Inflammatory macrophage (primary cell): Measurements from ENCODE around the gene RNF7.
"Not testable (repeated sequence)": the region's sequence is repeated elsewhere in the genome, so short reads cannot be mapped to it uniquely, and the experiment has no call there.

Experiments
- DNase-seq, 2 donors: peaks; one replicate each; pipeline ENCODE4 v3.0.0-alpha.2; 2020 to 2022
- total RNA-seq, 18 experiments: gene quantifications; one replicate each; lab custom pipeline; 2026; ENCODE audit warnings: mixed read lengths in 6 of 18, inconsistent platforms in 2 of 18; lab: John Stamatoyannopoulos, UW

The RNF7 gene
- total RNA-seq = 14.1 to 60.3 (median 36.2) reads per million in 18 experiments

DNA sequence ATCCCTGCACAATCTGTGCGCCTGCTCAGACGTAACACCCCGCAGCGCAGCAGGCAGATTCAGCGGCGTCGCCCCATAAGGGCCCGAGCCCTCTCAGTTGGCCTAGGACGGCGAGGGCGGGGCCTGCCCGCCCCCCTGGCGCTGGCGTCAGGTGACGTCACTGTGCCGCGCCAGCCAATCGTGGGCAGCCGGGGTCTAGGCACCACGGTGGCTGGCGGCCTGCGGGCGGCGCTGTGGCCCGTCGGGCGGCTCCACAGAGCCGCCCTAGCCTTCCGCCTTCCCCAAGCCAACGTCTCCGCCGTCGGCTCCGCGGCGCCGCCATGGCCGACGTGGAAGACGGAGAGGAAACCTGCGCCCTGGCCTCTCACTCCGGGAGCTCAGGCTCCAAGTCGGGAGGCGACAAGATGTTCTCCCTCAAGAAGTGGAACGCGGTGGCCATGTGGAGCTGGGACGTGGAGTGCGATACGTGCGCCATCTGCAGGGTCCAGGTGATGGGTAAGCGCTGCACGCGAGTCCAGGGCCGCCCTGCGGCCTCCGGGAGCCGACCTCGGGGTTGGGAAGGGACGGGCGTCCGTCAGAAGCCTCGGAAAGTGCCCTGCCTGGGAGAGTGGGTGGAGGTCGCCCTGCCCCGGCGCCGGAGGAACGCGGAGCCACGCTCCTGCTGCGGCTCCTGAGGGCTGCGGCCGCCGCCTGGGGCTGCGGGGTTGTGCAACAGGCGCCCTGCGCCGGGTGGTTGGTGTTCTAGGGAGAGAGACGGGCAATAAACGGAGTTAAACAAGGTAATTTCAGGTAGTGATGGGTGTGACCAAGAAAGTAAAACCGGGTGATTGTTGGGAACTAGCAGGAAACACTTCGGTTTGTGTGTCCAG is at the start of gene RNF7:
RNF7 (plus strand) TSS at position 277 of the 869 bp plus-strand sequence; CDS start at position 321, 44 bp downstream.
- DNase-seq = peak; percentile 98 to 99

DNA sequence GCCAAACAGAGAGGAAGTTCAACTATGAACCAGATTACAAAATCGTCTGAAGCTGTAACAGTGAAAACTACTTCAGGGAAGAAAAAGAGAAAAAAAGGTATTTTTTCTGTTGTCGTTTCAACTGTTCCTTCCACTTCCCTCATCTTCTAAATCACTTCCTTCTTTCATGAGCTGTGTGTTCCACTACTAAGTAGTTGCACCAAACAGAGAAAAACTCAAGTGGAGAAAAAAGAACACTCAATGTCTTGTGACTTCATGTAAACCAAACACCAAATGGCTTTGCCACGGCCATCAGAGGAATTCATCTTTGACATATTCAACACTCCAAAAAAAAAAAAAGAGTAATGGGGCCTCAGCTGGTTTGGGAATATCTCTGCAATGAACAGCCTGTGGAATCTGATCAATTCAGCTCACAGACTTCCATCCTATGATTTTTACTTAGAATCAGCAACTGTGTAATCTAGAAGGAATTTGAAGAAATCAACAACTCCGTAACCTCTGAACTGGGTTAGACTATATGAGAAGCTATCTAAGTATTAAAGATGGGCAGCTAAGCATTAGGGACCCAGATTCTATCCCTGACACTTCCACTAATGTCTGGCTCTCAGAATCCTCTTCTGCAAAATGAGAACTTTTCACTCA is 47.5 kb upstream of the RNF7 start:
- DNase-seq = peak; percentile 69 to 92

- not testable (repeated sequence) for DNase-seq
These were observed 46.6 kb upstream of the RNF7 start for GRCh38 chr3:141691471-141691870.

- not testable (repeated sequence) for DNase-seq
These were observed 45.1 kb upstream of the RNF7 start for GRCh38 chr3:141692973-141693372.

- no peak for DNase-seq
These were observed 38.8 kb upstream of the RNF7 start for GRCh38 chr3:141699324-141699723.

- no peak for DNase-seq
These were observed 38.2 kb upstream of the RNF7 start for GRCh38 chr3:141699897-141700296.

DNA sequence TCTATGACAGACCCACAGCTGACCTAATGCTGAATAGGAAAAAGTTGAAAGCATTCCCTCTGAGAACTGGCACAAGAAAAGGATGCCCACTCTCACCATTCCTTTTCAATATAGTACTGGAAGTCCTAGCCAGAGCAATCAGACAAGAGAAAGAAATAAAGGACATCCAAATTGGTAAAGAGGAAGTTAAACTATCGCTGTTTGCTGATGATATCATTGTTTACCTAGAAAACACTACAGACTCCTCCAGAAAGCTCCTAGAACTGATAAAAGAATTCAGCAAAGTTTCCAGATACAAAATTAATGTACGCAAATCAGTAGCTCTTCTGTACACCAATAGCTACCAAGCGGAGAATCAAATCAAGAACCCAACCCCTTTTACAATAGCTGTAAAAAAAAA is 34.7 kb upstream of the RNF7 start:
- DNase-seq = not testable (repeated sequence)

DNA sequence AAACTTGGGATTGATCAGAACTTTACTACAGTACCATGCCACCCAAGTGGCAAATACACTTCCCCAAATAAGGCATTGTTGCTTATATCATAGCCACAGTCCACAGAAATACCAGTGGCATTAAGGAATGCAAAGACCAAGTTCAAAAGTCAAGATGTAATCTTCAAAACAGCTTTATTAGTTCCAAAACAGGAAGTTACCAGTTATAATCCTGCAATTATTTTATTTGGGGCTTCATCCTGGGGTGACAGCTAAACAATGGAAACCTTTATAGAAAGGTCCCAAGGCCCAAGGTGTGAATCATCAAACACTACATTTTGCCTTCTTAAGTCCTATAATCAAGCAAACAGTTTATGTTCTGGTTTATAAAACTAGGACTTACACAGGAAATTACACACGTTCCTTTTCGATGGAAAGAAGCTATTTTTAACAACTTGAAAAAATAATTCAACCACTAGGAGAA is 30.3 kb upstream of the RNF7 start:
- DNase-seq = no peak

GRCh38 chr3:141708367-141708766 is 29.7 kb upstream of the RNF7 start:
- DNase-seq = peak; percentile 83 to 89

- DNase-seq = no peak
These were observed 28.9 kb upstream of the RNF7 start for GRCh38 chr3:141709126-141709770.

GRCh38 chr3:141710121-141710520 is 28.0 kb upstream of the RNF7 start:
- no peak for DNase-seq

DNA sequence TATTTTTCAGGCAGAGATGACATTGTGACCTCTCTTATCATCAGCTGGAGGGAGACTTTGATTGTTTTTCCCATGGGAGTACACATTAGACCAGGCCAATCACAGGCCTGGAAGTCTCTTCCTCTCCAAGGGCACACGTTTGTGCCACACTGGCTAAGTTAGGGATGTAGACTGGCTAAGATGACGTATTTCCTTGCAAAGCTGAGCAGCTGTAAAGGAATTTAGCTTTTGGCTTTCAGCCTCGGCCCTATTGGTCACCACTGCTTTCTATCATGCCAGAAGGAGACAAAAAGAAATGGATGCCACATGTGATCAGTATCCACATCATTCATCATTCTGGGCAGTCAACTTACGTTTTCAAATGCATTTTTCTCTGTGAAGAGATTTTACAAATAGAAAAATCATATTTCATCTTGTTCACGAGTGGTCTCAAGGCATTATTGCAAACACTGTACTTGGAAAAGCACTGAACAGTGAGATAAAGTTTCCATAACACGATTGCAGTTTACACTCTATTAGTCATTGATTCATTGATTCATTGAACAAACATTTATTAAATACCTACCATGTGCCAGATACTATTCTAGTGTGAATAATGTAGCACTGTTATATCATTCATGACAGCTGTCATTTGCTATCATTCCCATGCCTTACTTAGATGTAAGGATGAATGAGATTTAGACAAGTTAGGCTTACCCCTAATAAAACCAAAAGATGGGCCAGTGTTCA is 27.0 kb upstream of the RNF7 start:
- DNase-seq = no peak

DNA sequence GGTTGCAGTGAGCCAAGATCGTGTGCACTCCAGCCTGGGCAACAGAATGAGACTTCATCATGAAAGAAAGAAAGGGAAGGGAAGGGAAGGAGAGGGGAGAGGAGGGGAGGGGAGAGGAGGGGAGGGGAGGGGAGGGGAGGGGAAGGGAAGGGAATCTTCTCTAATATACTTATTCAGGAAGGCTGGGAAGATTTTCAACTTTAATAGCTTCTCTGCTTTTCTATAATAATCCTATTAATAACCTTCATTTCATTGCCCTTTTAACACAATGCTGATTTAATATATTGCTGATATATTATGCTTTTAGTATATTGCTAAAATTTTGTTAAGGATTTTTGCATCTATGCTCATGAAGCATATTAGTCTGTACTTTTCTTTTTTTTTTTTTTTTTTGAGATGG is 23.4 kb upstream of the RNF7 start:
- DNase-seq = no peak

GRCh38 chr3:141722081-141722480 is 16.0 kb upstream of the RNF7 start:
- DNase-seq = no peak

DNA sequence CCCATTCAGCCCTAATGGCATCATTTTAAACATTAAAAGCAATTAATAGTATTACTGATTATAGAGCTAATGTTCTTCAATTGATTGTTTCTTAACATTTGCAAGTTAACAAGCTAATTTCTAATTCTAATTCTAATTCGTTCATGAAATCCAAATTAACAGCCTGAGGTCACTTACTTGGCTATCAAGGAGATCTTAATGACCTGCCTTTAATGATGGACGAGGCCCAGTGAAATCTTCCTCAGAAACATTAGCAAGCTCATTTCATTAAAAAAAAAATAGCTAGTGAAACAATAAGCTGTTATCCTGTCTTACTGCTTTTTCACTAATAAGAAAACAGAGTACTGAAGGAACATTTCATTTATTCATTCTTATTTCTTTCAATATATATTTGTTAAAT is 15.4 kb upstream of the RNF7 start:
- no peak for DNase-seq

- DNase-seq = no peak
These were observed 14.8 kb upstream of the RNF7 start for GRCh38 chr3:141723255-141723654.

- no peak for DNase-seq
These were observed 13.9 kb upstream of the RNF7 start for GRCh38 chr3:141724186-141724585.

GRCh38 chr3:141725036-141725435 is 13.1 kb upstream of the RNF7 start:
- no peak for DNase-seq

DNA sequence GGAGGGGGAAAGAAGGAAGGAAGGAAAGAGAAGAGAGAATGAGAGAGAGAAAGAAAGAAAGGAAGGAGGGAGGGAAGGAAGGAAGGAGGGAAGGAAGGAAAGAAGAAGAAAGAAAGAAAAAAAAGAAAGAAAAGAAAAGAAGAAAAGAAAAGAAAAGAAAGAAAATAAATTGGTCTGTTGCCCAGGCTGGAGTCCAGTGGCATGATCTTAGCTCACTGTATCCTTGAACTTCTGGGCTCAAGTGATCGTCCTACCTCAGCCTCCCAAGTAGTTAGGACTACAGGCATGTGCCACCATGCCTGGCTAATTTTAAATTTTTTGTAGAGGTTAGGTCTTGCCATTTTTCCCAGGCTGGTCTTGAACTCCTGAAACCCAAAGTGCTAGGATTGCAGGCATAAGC is 11.6 kb upstream of the RNF7 start:
- no peak for DNase-seq

GRCh38 chr3:141728355-141728892 is 9.7 kb upstream of the RNF7 start:
- no peak for DNase-seq

- no peak for DNase-seq
These were observed 8.9 kb upstream of the RNF7 start for GRCh38 chr3:141729240-141729639.

- no peak for DNase-seq
These were observed 2.9 kb upstream of the RNF7 start for GRCh38 chr3:141735176-141735575.
